Endothelial cell of umbilical vein (primary cell): ENCODE data around the gene EXT2. TPM values are rescaled to one million over a fixed set of nuclear protein-coding genes. Genes with fewer than 3 reads are reported as not detected.

Experiments used
- BruUV-seq: library from RNA; stranded (reverse); fragments of 400-500 nt; replicated peaks from 2 replicates; lab custom pipeline; 2021; lab: Mats Ljungman, UMichigan
- CTCF ChIA-PET: fragments of 300-600, 350-600 bp; sonication (Branson Sonifier 250); formaldehyde crosslinking; loops from one replicate; lab custom pipeline; 2021; ENCODE audit warnings: antibody characterized with exemption, inconsistent platforms; lab: Charles Lee
- POLR2A ChIA-PET: fragments of 300-600, 350-600 bp; sonication (Branson Sonifier 250); formaldehyde crosslinking; loops from one replicate; lab custom pipeline; 2021; ENCODE audit warnings: antibody characterized with exemption, inconsistent platforms; lab: Charles Lee
- DNase-seq: peaks from one replicate; pipeline ENCODE4 v3.0.0-alpha.2; 2011; ENCODE audit warnings: low read depth, low spot score
- FAIRE-seq: peaks from 2 replicates; lab custom pipeline; 2011; peaks lifted over from hg19 to GRCh38; lab: Jason Lieb, UNC
- H2AFZ ChIP-seq: 2 replicates; pipeline ENCODE4 v1.6.0; 2012; ENCODE audit warnings: low read depth, low read length, control low read depth, inconsistent platforms
- H3K27ac ChIP-seq: 2 replicates; pipeline ENCODE4 v1.5.1; 2011; ENCODE audit warnings: low read depth, mild to moderate bottlenecking, control low read depth, low read length, moderate library complexity; ENCODE audit not compliant: insufficient read depth
- H3K27me3 ChIP-seq, 2 experiments: 2 replicates each; pipeline versions ENCODE4 v1.6.0 to v1.6.1; 2011; ENCODE audit warnings: low read length in 2 of 2, mixed read lengths in 1 of 2; ENCODE audit not compliant: control insufficient read depth in 2 of 2, insufficient read depth in 2 of 2
- H3K36me3 ChIP-seq, 2 experiments: 2 replicates in 1 of 2; 3 replicates in 1 of 2; pipeline ENCODE4 v1.5.1; 2011; ENCODE audit warnings: low read length in 2 of 2, mild to moderate bottlenecking in 1 of 2, moderate library complexity in 1 of 2; ENCODE audit not compliant: control insufficient read depth in 2 of 2, insufficient read depth in 2 of 2; ENCODE audit errors: extremely low read depth in 1 of 2
- H3K4me1 ChIP-seq: 3 replicates; pipeline ENCODE4 v1.5.1; 2011; ENCODE audit warnings: mild to moderate bottlenecking, low read length; ENCODE audit not compliant: control insufficient read depth, insufficient read depth; ENCODE audit errors: extremely low read depth
- H3K4me2 ChIP-seq: 2 replicates; pipeline ENCODE4 v1.6.1; 2011; ENCODE audit warnings: low read length, control low read depth, mixed read lengths; ENCODE audit not compliant: insufficient read depth
- H3K4me3 ChIP-seq, 3 experiments: fragments of 200-600 bp in 1 of 3; sonication (generic), shearing (Covaris generic) in 1 of 3; replicated peaks in 1 of 3; 2 replicates each; pipeline ENCODE4 v1.5.1; 2011 to 2016; ENCODE audit warnings: control low read depth in 3 of 3, low read length in 3 of 3, mild to moderate bottlenecking in 2 of 3, inconsistent platforms in 1 of 3, low read depth in 1 of 3, moderate library complexity in 1 of 3; ENCODE audit not compliant: insufficient read depth in 1 of 3
- H3K79me2 ChIP-seq: 2 replicates; pipeline ENCODE4 v1.6.0; 2012; ENCODE audit warnings: low read length, inconsistent platforms; ENCODE audit not compliant: control insufficient read depth, insufficient read depth
- H3K9ac ChIP-seq: replicated peaks from 2 replicates; pipeline ENCODE3; 2011; ENCODE audit warnings: low read length, control low read depth; ENCODE audit not compliant: insufficient read depth; ENCODE audit errors: extremely low read depth
- H3K9me1 ChIP-seq: replicated peaks from 3 replicates; pipeline ENCODE4 v1.6.0; 2011; ENCODE audit warnings: mild to moderate bottlenecking, low read length; ENCODE audit not compliant: control insufficient read depth, insufficient read depth; ENCODE audit errors: extremely low read depth
- H3K9me3 ChIP-seq: replicated peaks from 2 replicates; pipeline ENCODE4 v1.5.1; 2012; ENCODE audit warnings: low read length, inconsistent platforms; ENCODE audit not compliant: control insufficient read depth, insufficient read depth
- H4K20me1 ChIP-seq: replicated peaks from 2 replicates; pipeline ENCODE3; 2011; ENCODE audit warnings: mild to moderate bottlenecking, low read length; ENCODE audit not compliant: control insufficient read depth, insufficient read depth; ENCODE audit errors: extremely low read depth
- FOS ChIP-seq: IDR thresholded peaks from 2 replicates; pipeline ENCODE4 v1.6.1; 2011; ENCODE audit warnings: mild to moderate bottlenecking, low read length, moderate library complexity, borderline replicate concordance; ENCODE audit not compliant: insufficient read depth
- GATA2 ChIP-seq: IDR thresholded peaks from 2 replicates; pipeline ENCODE4 v1.7.0; 2011; ENCODE audit warnings: low read depth, mild to moderate bottlenecking, moderate library complexity, mixed read lengths, low read length; ENCODE audit not compliant: insufficient read length, insufficient read depth
- JUN ChIP-seq: IDR thresholded peaks from 2 replicates; pipeline ENCODE4 v1.6.1; 2011; ENCODE audit warnings: borderline replicate concordance, low read depth; ENCODE audit not compliant: insufficient read length, insufficient read depth
- MYC ChIP-seq: IDR thresholded peaks from one replicate; pipeline ENCODE4 v1.6.1; 2011; ENCODE audit warnings: mild to moderate bottlenecking, low read depth, low read length
- POLR2AphosphoS5 ChIP-seq: IDR thresholded peaks from 2 replicates; pipeline ENCODE4 v1.6.1; 2012; ENCODE audit warnings: low read depth, mild to moderate bottlenecking, control low read depth, low read length, moderate library complexity; ENCODE audit not compliant: insufficient read depth
- dilution Hi-C: fragments of 300-500 bp; cut with MboI; formaldehyde crosslinking; loops from one replicate; pipeline ENCODE4 v1.15.0; 2019; ENCODE audit warnings: low sequenced_read_pairs; ENCODE audit not compliant: extremely low pct_ligation_motif_present
- intact Hi-C: fragments of 100-400 bp; cut with micrococcal nuclease; formaldehyde crosslinking; loops from one replicate; pipeline ENCODE4 v1.10.0; 2022
- polyA plus RNA-seq, 4 experiments: library from polyadenylated mRNA; depleted of rRNA in 3 of 4; stranded (reverse) in 3 of 4; unstranded in 1 of 4; fragments of >200 nt; gene quantifications; 2 replicates each; pipeline versions ENCODE4 v1.2.1 to v1.2.3, GENCODE V29; 2011 to 2012; ENCODE audit warnings: missing spikeins in 1 of 4
- total RNA-seq: library from RNA; stranded (reverse); gene quantifications from 2 replicates; pipeline ENCODE4 v1.2.3, GENCODE V29; 2021
- TF ChIP-seq, protein P1 (sequence below), 2 donors: IDR thresholded peaks; 1 replicate in 1 of 2; 2 replicates in 1 of 2; pipeline ENCODE4 v1.5.1; 2011; ENCODE audit warnings: low read length in 2 of 2, mild to moderate bottlenecking in 2 of 2, moderate library complexity in 2 of 2, control low read depth in 1 of 2, inconsistent platforms in 1 of 2, low read depth in 1 of 2; ENCODE audit not compliant: insufficient read depth in 1 of 2; ENCODE audit errors: extremely low read depth in 1 of 2
- TF ChIP-seq, protein P2 (sequence below): IDR thresholded peaks from 2 replicates; pipeline ENCODE4 v1.6.1; 2011; ENCODE audit not compliant: insufficient read depth, insufficient read length

EXT2 gene
- total and polyA plus RNA-seq, 2 donors (not counting 3 experiments of a cell fraction or from before 2014, with no cell fraction given): 50.9 to 60.3 TPM

- POLR2A ChIA-PET: no interaction called here
- no peak overlapping the region for H2AFZ ChIP-seq
- no peak overlapping the region for H3K4me2 ChIP-seq
- FAIRE-seq (no peak), DNase-seq (no peak)
- no peak overlapping the region for H3K9ac ChIP-seq
- CTCF ChIA-PET: no interaction called here
- H3K9me3 ChIP-seq: no peaks in the 10 kb centered on the region
- dilution Hi-C loops (no loop called here), intact Hi-C loops (no loop called here)
- no peaks in the 10 kb centered on the region for H3K4me1 ChIP-seq
- H3K27me3 ChIP-seq: no peaks in the 10 kb centered on the region
- peaks cover 2% of the 10 kb centered on the region for H4K20me1 ChIP-seq
- no peak for TF ChIP-seq JUN
- TF ChIP-seq, protein P1, sequence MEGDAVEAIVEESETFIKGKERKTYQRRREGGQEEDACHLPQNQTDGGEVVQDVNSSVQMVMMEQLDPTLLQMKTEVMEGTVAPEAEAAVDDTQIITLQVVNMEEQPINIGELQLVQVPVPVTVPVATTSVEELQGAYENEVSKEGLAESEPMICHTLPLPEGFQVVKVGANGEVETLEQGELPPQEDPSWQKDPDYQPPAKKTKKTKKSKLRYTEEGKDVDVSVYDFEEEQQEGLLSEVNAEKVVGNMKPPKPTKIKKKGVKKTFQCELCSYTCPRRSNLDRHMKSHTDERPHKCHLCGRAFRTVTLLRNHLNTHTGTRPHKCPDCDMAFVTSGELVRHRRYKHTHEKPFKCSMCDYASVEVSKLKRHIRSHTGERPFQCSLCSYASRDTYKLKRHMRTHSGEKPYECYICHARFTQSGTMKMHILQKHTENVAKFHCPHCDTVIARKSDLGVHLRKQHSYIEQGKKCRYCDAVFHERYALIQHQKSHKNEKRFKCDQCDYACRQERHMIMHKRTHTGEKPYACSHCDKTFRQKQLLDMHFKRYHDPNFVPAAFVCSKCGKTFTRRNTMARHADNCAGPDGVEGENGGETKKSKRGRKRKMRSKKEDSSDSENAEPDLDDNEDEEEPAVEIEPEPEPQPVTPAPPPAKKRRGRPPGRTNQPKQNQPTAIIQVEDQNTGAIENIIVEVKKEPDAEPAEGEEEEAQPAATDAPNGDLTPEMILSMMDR (IDR thresholded peaks at IDR 0.05; ENCODE audit: extremely low read depth in 1 of 2, insufficient read depth in 1 of 2, low read depth in 1 of 2, low read length in 2 of 2): no peak
- TF ChIP-seq FOS: no peak
- no peak for TF ChIP-seq POLR2AphosphoS5
- TF ChIP-seq, protein P2, sequence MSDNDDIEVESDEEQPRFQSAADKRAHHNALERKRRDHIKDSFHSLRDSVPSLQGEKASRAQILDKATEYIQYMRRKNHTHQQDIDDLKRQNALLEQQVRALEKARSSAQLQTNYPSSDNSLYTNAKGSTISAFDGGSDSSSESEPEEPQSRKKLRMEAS: no peak
- TF ChIP-seq GATA2: no peak
- TF ChIP-seq MYC: no peak
- no peak overlapping the region for H3K4me3 ChIP-seq
- no peaks in the 10 kb centered on the region for H3K9me1 ChIP-seq
- BruUV-seq: no TSS peak
- no peaks in the 10 kb centered on the region for H3K36me3 ChIP-seq
- H3K27ac ChIP-seq: no peak overlapping the region
- no peaks in the 10 kb centered on the region for H3K79me2 ChIP-seq
These were observed 79.4 kb downstream of the EXT2 start for GRCh38 chr11:44174842-44175241.
